NCI-H1694 (cell line): ENCODE results near the gene NAA50.
A peak's percentile ranks its signal among the peaks of the same experiment; 100 is the strongest.

Experiments used
- DNase-seq: peaks from one replicate; lab custom pipeline; 2025; lab: John Stamatoyannopoulos, UW

NAA50 gene

GRCh38 chr3:113745756-113746547 is at the start of gene NAA50:
NAA50 (minus strand) TSS chr3:113746249; CDS start chr3:113745949, 300 bp downstream.
- DNase-seq: peak; percentile 85

GRCh38 chr3:113795693-113796092 is 49.6 kb upstream of the NAA50 start:
- DNase-seq: no peak

GRCh38 chr3:113794526-113794925 is 48.5 kb upstream of the NAA50 start:
- no peak for DNase-seq

GRCh38 chr3:113791381-113791780 is 45.3 kb upstream of the NAA50 start:
- DNase-seq: no peak

GRCh38 chr3:113783980-113784379 is 37.9 kb upstream of the NAA50 start:
- no peak for DNase-seq

GRCh38 chr3:113783463-113783862 is 37.4 kb upstream of the NAA50 start:
- DNase-seq: no peak

GRCh38 chr3:113776564-113776963 is 30.5 kb upstream of the NAA50 start:
- no peak for DNase-seq

- DNase-seq: no peak
Measured at GRCh38 chr3:113775516-113775915, 29.5 kb upstream of the NAA50 start.

GRCh38 chr3:113773381-113773780 is 27.3 kb upstream of the NAA50 start:
- DNase-seq: no peak

GRCh38 chr3:113771993-113772392 is 25.9 kb upstream of the NAA50 start:
- DNase-seq: no peak

GRCh38 chr3:113769551-113769950 is 23.5 kb upstream of the NAA50 start:
- no peak for DNase-seq

- no peak for DNase-seq
Measured at GRCh38 chr3:113764698-113765097, 18.6 kb upstream of the NAA50 start.

GRCh38 chr3:113758389-113759024 is 12.5 kb upstream of the NAA50 start:
- no peak for DNase-seq

GRCh38 chr3:113754494-113755159 is 8.6 kb upstream of the NAA50 start:
- no peak for DNase-seq

GRCh38 chr3:113753376-113753985 is 7.4 kb upstream of the NAA50 start:
- DNase-seq: no peak

GRCh38 chr3:113751141-113751540 is 5.1 kb upstream of the NAA50 start:
- no peak for DNase-seq

GRCh38 chr3:113747283-113748046 is 1.4 kb upstream of the NAA50 start:
- DNase-seq: no peak

GRCh38 chr3:113746548-113747282 is 666 bp upstream of the NAA50 start, which contains the start of gene ATP6V1A:
ATP6V1A (plus strand) TSS chr3:113747035; CDS start chr3:113778754, 31,719 bp downstream.
- peak; percentile 95 for DNase-seq

GRCh38 chr3:113744941-113745755 is 901 bp downstream of the NAA50 start:
- DNase-seq: peak; percentile 89

GRCh38 chr3:113743006-113743630 is 2.9 kb downstream of the NAA50 start:
- DNase-seq: no peak
